Brain microvascular endothelial cell (primary cell): ENCODE data around the gene POU2F1.

Experiments used
- DNase-seq: peaks from one replicate; pipeline ENCODE4 v3.0.0-alpha.2; 2020
- H3K27ac ChIP-seq: fragments of 250-450 bp; sonication (Bioruptor Pico); 2 replicates; pipeline ENCODE4 v1.5.1; 2020; ENCODE audit warnings: mild to moderate bottlenecking, moderate library complexity
- H3K27me3 ChIP-seq: fragments of 250-450 bp; sonication (Bioruptor Pico); replicated peaks from 2 replicates; pipeline ENCODE4 v1.5.1; 2020; ENCODE audit warnings: mild to moderate bottlenecking
- H3K36me3 ChIP-seq: fragments of 250-450 bp; sonication (Bioruptor Pico); replicated peaks from 2 replicates; pipeline ENCODE4 v1.5.1; 2020; ENCODE audit warnings: mild to moderate bottlenecking
- H3K4me3 ChIP-seq: 2 replicates; pipeline ENCODE4 v1.5.1; 2011; ENCODE audit warnings: low read depth, mild to moderate bottlenecking, control low read depth, low read length, moderate library complexity
- in situ Hi-C: cut with HindIII; loops from 2 replicates; pipeline ENCODE4 v1.10.0; 2017; ENCODE audit warnings: low sequenced_read_pairs, low pct_ligation_motif_present
- TF ChIP-seq, protein P1 (sequence below): IDR thresholded peaks from 2 replicates; pipeline ENCODE4 v1.5.1; 2011; ENCODE audit warnings: low read depth, mild to moderate bottlenecking, moderate library complexity, low read length, control low read depth, inconsistent platforms; ENCODE audit errors: missing control alignments

POU2F1 gene

DNA sequence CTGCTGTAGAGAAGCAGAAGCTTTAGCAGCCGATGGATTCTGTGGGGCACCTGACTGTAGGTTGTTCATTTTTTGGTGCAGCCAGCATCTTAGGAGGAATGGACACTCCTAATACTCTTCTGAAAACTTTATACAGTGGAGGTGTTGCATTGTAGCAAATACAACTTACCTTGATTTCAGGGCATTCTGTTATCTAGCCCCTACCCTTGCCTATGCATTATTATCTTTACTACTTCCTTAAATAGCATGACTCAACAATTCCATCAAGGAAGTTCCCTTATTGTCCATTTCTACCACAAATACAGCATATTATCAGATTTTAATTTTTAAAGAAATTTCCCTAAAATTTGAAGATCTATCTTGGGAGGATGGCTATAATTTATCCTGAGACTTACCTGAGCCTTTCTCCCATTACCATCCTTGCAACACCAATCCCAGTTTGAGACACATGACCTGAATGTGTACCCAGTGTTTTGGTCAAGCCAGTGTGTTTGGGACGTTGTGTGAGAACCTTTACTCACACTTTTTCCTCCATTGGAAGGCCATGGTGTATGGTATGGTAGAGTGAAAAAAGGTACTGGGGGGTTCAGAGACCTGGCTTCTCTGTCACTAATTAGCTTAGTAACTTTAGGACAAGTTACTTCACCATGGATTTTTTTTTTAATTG is 9.2 kb downstream of the POU2F1 start:
- H3K27ac ChIP-seq, result no peak overlapping the region

DNA sequence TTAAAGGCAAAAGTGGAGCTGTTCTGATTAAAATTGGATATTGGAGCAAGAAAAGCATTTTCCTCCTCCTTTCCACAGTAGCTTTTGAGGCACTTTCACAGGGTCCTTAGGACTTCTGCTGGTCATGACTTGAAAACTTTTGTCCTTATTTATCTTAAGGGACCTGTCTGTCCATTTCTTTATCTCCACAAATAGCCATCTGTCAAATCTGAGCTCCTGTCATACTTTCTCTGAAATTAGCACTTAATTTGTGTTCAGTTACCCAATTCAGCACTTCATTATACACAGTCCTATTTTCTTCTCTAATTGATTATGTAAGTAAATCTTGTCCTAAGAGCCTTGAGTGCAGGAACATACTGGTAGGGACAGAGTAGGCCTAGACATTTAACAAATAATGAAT is 9.8 kb downstream of the POU2F1 start:
- Histone ChIP-seq H3K27me3 (no peaks in the 10 kb centered on the region), H3K4me3 (no peak overlapping the region), H3K27ac (no peak overlapping the region), H3K36me3 (no peaks in the 10 kb centered on the region)
- in situ Hi-C loops, result no loop called here
- TF ChIP-seq, protein P1, sequence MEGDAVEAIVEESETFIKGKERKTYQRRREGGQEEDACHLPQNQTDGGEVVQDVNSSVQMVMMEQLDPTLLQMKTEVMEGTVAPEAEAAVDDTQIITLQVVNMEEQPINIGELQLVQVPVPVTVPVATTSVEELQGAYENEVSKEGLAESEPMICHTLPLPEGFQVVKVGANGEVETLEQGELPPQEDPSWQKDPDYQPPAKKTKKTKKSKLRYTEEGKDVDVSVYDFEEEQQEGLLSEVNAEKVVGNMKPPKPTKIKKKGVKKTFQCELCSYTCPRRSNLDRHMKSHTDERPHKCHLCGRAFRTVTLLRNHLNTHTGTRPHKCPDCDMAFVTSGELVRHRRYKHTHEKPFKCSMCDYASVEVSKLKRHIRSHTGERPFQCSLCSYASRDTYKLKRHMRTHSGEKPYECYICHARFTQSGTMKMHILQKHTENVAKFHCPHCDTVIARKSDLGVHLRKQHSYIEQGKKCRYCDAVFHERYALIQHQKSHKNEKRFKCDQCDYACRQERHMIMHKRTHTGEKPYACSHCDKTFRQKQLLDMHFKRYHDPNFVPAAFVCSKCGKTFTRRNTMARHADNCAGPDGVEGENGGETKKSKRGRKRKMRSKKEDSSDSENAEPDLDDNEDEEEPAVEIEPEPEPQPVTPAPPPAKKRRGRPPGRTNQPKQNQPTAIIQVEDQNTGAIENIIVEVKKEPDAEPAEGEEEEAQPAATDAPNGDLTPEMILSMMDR, result no peak
- no peak for DNase-seq

More for the DNA sequence above, 9.2 kb downstream of the POU2F1 start:
- DNase-seq, result no peak
- TF ChIP-seq, protein P1, result no peak
- no peaks in the 10 kb centered on the region for H3K27me3 ChIP-seq
- H3K36me3 ChIP-seq, result no peaks in the 10 kb centered on the region
- in situ Hi-C loops, result no loop called here
- no peak overlapping the region for H3K4me3 ChIP-seq

- Histone ChIP-seq H3K27me3 (no peaks in the 10 kb centered on the region), H3K27ac (no peak overlapping the region), H3K36me3 (no peaks in the 10 kb centered on the region), H3K4me3 (no peak overlapping the region)
- TF ChIP-seq, protein P1, result no peak
- DNase-seq, result no peak
- in situ Hi-C loops, result no loop called here
Measured at GRCh38 chr1:167231873-167232450, 11.3 kb downstream of the POU2F1 start.

- no peak for DNase-seq
- no peaks in the 10 kb centered on the region for H3K27me3 ChIP-seq
- TF ChIP-seq, protein P1, result no peak
- no peak overlapping the region for H3K27ac ChIP-seq
- H3K4me3 ChIP-seq, result no peak overlapping the region
- in situ Hi-C loops, result no loop called here
- H3K36me3 ChIP-seq, result no peaks in the 10 kb centered on the region
Measured at GRCh38 chr1:167232801-167233200, 12.1 kb downstream of the POU2F1 start.

GRCh38 chr1:167233373-167233772 is 12.7 kb downstream of the POU2F1 start:
- in situ Hi-C loops, result no loop called here
- no peaks in the 10 kb centered on the region for H3K36me3 ChIP-seq
- TF ChIP-seq, protein P1, result no peak
- DNase-seq, result no peak
- no peaks in the 10 kb centered on the region for H3K27me3 ChIP-seq
- no peak overlapping the region for H3K4me3 ChIP-seq
- H3K27ac ChIP-seq, result no peak overlapping the region
